Hepatocyte (in vitro differentiated cells): ENCODE data around the gene RSAD1. TPM values are rescaled to one million over a fixed set of nuclear protein-coding genes. Genes with fewer than 3 reads are reported as not detected.

Experiments used
- DNase-seq: peaks from one replicate; pipeline ENCODE4 v3.0.0-alpha.2; 2016; ENCODE audit warnings: low spot score
- H2AFZ ChIP-seq: fragments of 200-600 bp; sonication (generic); 2 replicates; pipeline ENCODE4 v1.6.0; 2016; ENCODE audit warnings: antibody characterized with exemption, mild to moderate bottlenecking
- H3K27ac ChIP-seq: fragments of 200-600 bp; sonication (generic); 2 replicates; pipeline ENCODE4 v1.5.1; 2016; ENCODE audit warnings: mild to moderate bottlenecking
- H3K27me3 ChIP-seq: fragments of 200-600 bp; sonication (generic); 2 replicates; pipeline ENCODE4 v1.6.1; 2016
- H3K36me3 ChIP-seq: fragments of 200-600 bp; sonication (generic); replicated peaks from 2 replicates; pipeline ENCODE4 v1.5.1; 2016; ENCODE audit warnings: low read depth; ENCODE audit not compliant: insufficient read depth
- H3K4me1 ChIP-seq: fragments of 200-600 bp; sonication (generic); 2 replicates; pipeline ENCODE4 v1.5.1; 2016; ENCODE audit warnings: mild to moderate bottlenecking, moderate library complexity; ENCODE audit not compliant: insufficient read depth
- H3K4me2 ChIP-seq: fragments of 200-600 bp; sonication (generic); 2 replicates; pipeline ENCODE4 v1.6.0; 2016
- H3K4me3 ChIP-seq: fragments of 200-600 bp; sonication (generic); 2 replicates; pipeline ENCODE4 v1.5.1; 2016; ENCODE audit warnings: mild to moderate bottlenecking
- H3K79me2 ChIP-seq: fragments of 200-600 bp; sonication (generic); 2 replicates; pipeline ENCODE4 v1.6.0; 2017; ENCODE audit warnings: mild to moderate bottlenecking
- H3K9me2 ChIP-seq: fragments of 200-600 bp; sonication (generic); replicated peaks from 2 replicates; pipeline ENCODE4 v1.6.0; 2017; ENCODE audit warnings: mild to moderate bottlenecking; ENCODE audit not compliant: insufficient read depth
- H3K9me3 ChIP-seq: fragments of 200-600 bp; sonication (generic); 2 replicates; pipeline ENCODE4 v1.5.1; 2016; ENCODE audit warnings: low read depth, mild to moderate bottlenecking
- H4K20me1 ChIP-seq: fragments of 200-600 bp; sonication (generic); 2 replicates; pipeline ENCODE4 v1.6.0; 2016; ENCODE audit warnings: mild to moderate bottlenecking; ENCODE audit not compliant: insufficient read depth, poor library complexity, severe bottlenecking
- CTCF ChIP-seq: fragments of 200-600 bp; sonication (generic); IDR thresholded peaks from 2 replicates; pipeline ENCODE4 v1.5.1; 2016; ENCODE audit warnings: antibody characterized with exemption, mild to moderate bottlenecking; ENCODE audit not compliant: poor library complexity
- EZH2 ChIP-seq: fragments of 200-600 bp; sonication (generic); IDR thresholded peaks from 2 replicates; pipeline ENCODE4 v1.6.1; 2016; ENCODE audit warnings: antibody characterized with exemption, mild to moderate bottlenecking, borderline replicate concordance
- EZH2phosphoT487 ChIP-seq: fragments of 200-600 bp; sonication (generic); IDR thresholded peaks from one replicate; pipeline ENCODE4 v1.6.1; 2018; ENCODE audit warnings: antibody characterized with exemption, mild to moderate bottlenecking, low read depth, moderate library complexity; ENCODE audit not compliant: unreplicated experiment, severe bottlenecking
- WGBS: methylation state at CpG from one replicate; pipeline ENCODE4 v1.1.6; 2016; ENCODE audit warnings: low lambda C conversion rate; ENCODE audit errors: missing lambda C conversion rate; 5-methylcytosine and 5-hydroxymethylcytosine counted together
- polyA plus RNA-seq: library from polyadenylated mRNA; unstranded; fragments of >200 nt; fragmentation: Nextera tagmentation; extraction: Ambion mirVana; gene quantifications from 2 replicates; pipeline ENCODE4 v1.2.1, GENCODE V29; 2016
- total RNA-seq: library from RNA; depleted of rRNA; stranded (reverse); fragments of >200 nt; gene quantifications from 2 replicates; pipeline ENCODE4 v1.2.3, GENCODE V29; 2014

Gene RSAD1
- total and polyA plus RNA-seq, 2 experiments from 2014 or later = 28.6 to 44.2 TPM

- Histone ChIP-seq H3K4me3 (no peak overlapping the region), H3K27ac (no peak overlapping the region), H3K36me3 (no peaks in the 10 kb centered on the region), H4K20me1 (no peaks in the 10 kb centered on the region), H3K4me1 (peaks cover 11% of the 10 kb centered on the region), H3K9me3 (no peaks in the 10 kb centered on the region), H3K9me2 (no peaks in the 10 kb centered on the region), H3K4me2 (no peak overlapping the region), H3K79me2 (no peaks in the 10 kb centered on the region), H3K27me3 (no peaks in the 10 kb centered on the region), H2AFZ (no peak overlapping the region)
- no peak for DNase-seq
- WGBS = 72% methylated on average over 6 of the region's 6 CpGs
- TF ChIP-seq EZH2phosphoT487 = no peak
- no peak for TF ChIP-seq CTCF
- no peak for TF ChIP-seq EZH2
These were observed 36.5 kb downstream of the RSAD1 start for GRCh38 chr17:50514936-50515702.

GRCh38 chr17:50517011-50517410 lies 38.4 kb downstream of the RSAD1 start:
- no peaks in the 10 kb centered on the region for H3K27me3 ChIP-seq
- H2AFZ ChIP-seq = no peak overlapping the region
- no peaks in the 10 kb centered on the region for H4K20me1 ChIP-seq
- no peak overlapping the region for H3K27ac ChIP-seq
- TF ChIP-seq CTCF (no peak), EZH2phosphoT487 (no peak), EZH2 (no peak)
- H3K4me1 ChIP-seq = peaks cover 11% of the 10 kb centered on the region
- DNase-seq = no peak
- H3K79me2 ChIP-seq = no peaks in the 10 kb centered on the region
- 93% methylated on average over 4 of the region's 4 CpGs for WGBS
- no peaks in the 10 kb centered on the region for H3K9me2 ChIP-seq
- H3K4me2 ChIP-seq = no peak overlapping the region
- H3K36me3 ChIP-seq = no peaks in the 10 kb centered on the region
- H3K4me3 ChIP-seq = no peak overlapping the region
- no peaks in the 10 kb centered on the region for H3K9me3 ChIP-seq

GRCh38 chr17:50517504-50518383 lies 39.1 kb downstream of the RSAD1 start:
- H3K9me3 ChIP-seq = no peaks in the 10 kb centered on the region
- no peak overlapping the region for H2AFZ ChIP-seq
- 83% methylated on average over 8 of the region's 8 CpGs for whole genome bisulfite sequencing
- H3K4me1 ChIP-seq = peaks cover 11% of the 10 kb centered on the region
- H3K9me2 ChIP-seq = no peaks in the 10 kb centered on the region
- no peaks in the 10 kb centered on the region for H3K36me3 ChIP-seq
- TF ChIP-seq EZH2phosphoT487 = no peak
- TF ChIP-seq EZH2 = no peak
- no peak for TF ChIP-seq CTCF
- H3K27ac ChIP-seq = no peak overlapping the region
- no peak for DNase-seq
- no peak overlapping the region for H3K4me2 ChIP-seq
- H3K4me3 ChIP-seq = no peak overlapping the region
- no peaks in the 10 kb centered on the region for H3K27me3 ChIP-seq
- H4K20me1 ChIP-seq = no peaks in the 10 kb centered on the region
- H3K79me2 ChIP-seq = no peaks in the 10 kb centered on the region
